ENCODE measurements around the gene DBP.

Gene DBP

DNA sequence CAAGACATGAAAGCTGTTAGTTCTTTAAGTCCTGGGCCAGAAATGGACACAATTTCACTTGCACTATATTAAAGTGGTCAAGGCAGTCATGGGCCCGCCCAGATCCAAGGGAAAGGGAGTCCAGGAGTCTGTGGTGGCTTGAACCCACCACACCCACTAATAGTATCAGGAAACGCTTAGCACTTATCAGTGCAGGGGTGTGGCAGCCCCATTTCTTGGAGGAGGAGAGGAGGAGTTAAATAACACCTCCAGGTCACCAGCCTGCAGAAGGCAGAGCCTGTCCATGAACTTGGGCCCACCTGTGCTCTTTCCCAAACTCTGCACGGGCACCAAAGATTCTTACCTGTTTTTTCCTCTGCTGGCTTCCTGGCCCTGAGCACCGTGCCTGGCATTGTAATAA is 41.0 kb upstream of the DBP start:
- no peak overlapping the region for H3K4me3 ChIP-seq (ENCODE audit: low read length)
- no peak for DNase-seq (ENCODE audit: low read depth)
- TF ChIP-seq, protein P1, sequence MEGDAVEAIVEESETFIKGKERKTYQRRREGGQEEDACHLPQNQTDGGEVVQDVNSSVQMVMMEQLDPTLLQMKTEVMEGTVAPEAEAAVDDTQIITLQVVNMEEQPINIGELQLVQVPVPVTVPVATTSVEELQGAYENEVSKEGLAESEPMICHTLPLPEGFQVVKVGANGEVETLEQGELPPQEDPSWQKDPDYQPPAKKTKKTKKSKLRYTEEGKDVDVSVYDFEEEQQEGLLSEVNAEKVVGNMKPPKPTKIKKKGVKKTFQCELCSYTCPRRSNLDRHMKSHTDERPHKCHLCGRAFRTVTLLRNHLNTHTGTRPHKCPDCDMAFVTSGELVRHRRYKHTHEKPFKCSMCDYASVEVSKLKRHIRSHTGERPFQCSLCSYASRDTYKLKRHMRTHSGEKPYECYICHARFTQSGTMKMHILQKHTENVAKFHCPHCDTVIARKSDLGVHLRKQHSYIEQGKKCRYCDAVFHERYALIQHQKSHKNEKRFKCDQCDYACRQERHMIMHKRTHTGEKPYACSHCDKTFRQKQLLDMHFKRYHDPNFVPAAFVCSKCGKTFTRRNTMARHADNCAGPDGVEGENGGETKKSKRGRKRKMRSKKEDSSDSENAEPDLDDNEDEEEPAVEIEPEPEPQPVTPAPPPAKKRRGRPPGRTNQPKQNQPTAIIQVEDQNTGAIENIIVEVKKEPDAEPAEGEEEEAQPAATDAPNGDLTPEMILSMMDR (conservative IDR thresholded peaks at IDR 0.05; ENCODE audit: low read depth, low read length): no peak

DNA sequence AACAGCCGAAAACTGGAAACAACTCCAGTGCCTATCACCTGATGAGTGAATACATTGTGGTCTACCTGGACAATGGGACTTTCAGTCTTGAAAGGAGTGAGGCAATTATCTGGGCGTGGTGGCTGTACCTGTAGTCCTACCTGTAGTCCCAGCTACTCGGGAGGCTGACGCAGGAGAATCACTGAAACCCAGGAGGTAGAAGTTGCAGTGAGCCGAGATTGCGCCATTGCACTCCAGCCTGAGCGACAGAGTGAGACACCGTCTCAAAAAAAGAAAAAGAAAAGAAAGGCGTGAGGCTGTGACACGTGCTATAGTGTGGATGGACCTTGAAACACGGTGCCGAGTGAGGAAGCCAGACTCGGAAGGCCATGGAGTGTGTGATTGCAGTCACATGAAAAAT is 39.7 kb upstream of the DBP start:
- H3K4me3 ChIP-seq (ENCODE audit: low read length): no peak overlapping the region
- TF ChIP-seq, protein P1 (conservative IDR thresholded peaks at IDR 0.05; ENCODE audit: low read depth, low read length): no peak
- DNase-seq (ENCODE audit: low read depth): no peak

DNA sequence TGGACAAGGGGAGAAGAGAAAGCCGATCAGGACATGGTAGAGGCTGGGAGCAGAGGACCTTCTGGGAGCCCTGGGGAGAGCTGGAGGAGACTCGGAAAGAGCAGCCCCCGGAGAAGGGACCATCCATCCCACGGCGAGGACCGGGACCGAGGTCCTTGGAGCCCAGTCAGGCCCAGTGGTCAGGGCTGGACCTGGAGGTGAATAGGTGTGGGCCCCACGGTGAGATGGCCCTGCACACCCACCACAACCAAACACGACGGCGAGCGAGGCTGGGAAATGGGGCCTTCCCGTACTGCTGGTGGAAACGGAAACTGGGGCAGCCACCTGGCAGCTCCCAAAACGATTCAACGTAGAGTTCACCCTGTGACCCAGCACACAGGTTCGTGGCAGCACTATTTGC is 39.3 kb upstream of the DBP start:
- DNase-seq (ENCODE audit: low read depth): no peak
- TF ChIP-seq, protein P1 (conservative IDR thresholded peaks at IDR 0.05; ENCODE audit: low read depth, low read length): no peak
- no peak overlapping the region for H3K4me3 ChIP-seq (ENCODE audit: low read length)

DNA sequence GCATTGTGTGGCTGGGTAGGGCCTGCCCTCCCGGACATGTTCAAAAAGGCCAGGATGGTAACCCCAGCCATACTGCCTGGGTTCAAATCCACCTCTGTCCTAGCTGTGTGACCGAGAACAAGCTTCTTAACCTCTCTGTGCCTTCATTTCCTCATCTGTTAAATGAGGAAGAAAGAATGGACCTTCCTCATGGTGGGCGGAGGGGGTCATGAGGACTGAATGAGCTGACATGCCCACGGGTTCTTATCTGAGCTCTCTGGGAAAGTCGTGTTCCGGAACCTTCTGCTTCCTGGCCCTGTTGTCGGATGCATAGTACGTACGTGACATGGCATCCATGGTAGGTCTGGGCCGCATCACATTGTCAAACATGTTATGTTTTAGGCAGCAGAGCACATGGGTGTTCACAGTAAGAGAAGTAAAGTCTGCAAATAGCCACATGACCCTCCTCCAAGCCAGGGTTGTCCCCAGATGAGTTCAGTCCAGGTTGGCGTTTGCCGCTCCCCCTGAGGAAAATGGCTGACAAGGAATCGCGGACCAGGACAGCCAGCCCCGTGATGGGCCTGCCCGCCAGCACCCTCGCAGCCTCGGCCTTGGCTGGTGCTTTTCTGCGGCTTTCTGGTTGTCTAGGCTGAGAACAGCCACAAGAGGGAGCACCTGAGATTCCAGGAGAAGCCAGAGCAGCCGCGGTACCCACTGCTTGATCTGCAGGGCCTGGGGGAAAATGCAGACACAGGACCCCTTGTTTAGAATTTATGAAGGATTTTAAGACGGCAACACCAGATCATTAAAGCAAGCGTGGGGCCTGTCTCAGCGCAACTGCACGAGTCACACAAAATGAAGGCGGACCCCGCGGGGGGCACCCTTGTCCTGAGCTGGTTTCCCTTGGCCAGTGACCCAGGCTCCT is 38.0 kb upstream of the DBP start:
- no peak for DNase-seq (ENCODE audit: low read depth)
- TF ChIP-seq, protein P1 (conservative IDR thresholded peaks at IDR 0.05; ENCODE audit: low read depth, low read length): peak; percentile 90
- H3K4me3 ChIP-seq (ENCODE audit: low read length): no peak overlapping the region

DNA sequence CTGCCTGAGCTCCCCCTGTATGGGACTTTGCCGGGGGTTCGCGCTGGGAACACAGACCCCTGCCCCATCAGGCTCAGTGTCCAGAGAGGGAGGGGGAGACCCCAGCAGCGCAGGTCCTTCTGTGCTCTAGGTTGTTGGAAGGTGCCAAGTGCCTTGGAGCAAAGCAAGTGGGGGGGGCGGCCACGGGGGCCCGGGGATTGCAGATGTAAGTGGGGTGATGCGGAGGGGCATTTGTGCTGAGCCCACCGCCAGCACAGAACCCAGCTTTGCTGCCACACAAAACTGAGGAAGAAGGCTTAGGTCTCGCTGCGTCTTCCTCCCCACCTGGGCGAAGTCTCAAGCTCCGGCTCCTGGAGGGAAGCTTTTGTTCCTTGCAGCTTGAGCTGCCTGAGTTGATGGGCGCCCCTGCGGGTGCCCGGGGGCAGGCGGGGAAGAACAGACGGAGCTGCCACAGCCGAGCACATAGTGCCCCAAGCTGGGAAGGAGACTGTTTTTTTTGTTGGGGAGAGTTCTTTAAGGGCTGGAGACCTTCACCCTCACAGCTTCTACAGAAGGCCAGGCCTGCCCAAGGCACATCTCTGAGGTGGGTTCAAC is 37.1 kb upstream of the DBP start:
- DNase-seq (ENCODE audit: low read depth): no peak
- TF ChIP-seq, protein P1 (conservative IDR thresholded peaks at IDR 0.05; ENCODE audit: low read depth, low read length): no peak

DNA sequence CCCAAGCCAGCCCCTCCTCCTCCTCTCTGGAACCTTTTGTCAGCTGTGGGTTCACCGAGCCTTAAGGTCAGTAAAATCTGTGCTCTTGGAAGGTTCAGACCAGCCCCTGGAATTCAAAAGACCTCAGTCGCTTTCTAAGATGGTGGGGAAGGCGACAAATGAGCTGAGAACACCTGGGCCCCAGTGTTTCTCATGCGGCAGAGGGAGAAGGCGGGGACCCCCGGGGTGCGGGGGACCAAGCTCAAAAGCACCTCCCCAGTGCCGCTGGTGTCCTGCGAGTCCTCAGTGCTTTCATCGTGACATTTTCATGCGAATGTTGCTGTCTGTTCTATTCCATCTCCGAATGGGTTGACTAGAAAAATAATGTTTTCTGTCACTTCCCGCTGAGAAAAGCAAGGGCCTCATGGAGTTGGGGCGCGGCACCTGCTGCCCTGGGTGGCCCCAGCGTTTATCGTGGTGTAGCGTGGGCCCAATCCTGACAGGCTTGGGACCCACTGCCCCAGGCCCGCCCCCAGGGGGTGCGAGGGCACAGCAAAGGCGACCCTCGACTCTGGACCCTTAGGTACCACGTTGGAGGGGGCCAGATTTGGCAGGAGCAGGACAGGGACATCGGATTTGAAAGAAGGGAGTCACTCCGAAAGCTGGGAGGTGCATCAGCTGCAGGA is 36.4 kb upstream of the DBP start:
- no peak overlapping the region for H3K4me3 ChIP-seq (ENCODE audit: low read length)
- DNase-seq (ENCODE audit: low read depth): no peak
- TF ChIP-seq, protein P1 (conservative IDR thresholded peaks at IDR 0.05; ENCODE audit: low read depth, low read length): no peak

More for the DNA sequence above, 37.1 kb upstream of the DBP start:
- H3K4me3 ChIP-seq (ENCODE audit: low read length): no peak overlapping the region

Data from retinal pigment epithelial cell (primary cell).